Ishikawa (cell line): ENCODE measurements around the gene SLC34A1.

Source experiments
- CEBPB ChIP-seq: IDR thresholded peaks from 2 replicates; pipeline ENCODE4 v1.6.1; 2012
- CREB1 ChIP-seq: IDR thresholded peaks from 2 replicates; pipeline ENCODE4 v1.6.1; 2012; ENCODE audit warnings: low read depth
- EGR1 ChIP-seq: IDR thresholded peaks from 2 replicates; pipeline ENCODE4 v1.6.1; 2012
- EP300 ChIP-seq: IDR thresholded peaks from 2 replicates; pipeline ENCODE4 v1.6.1; 2012; ENCODE audit warnings: borderline replicate concordance
- FOXM1 ChIP-seq: IDR thresholded peaks from 2 replicates; pipeline ENCODE4 v1.6.1; 2012; ENCODE audit warnings: low read depth, borderline replicate concordance
- MAX ChIP-seq: IDR thresholded peaks from 2 replicates; pipeline ENCODE4 v1.6.1; 2012
- NFIC ChIP-seq: IDR thresholded peaks from 2 replicates; pipeline ENCODE4 v1.6.1; 2012
- RAD21 ChIP-seq: IDR thresholded peaks from 2 replicates; pipeline ENCODE4 v1.6.1; 2012; ENCODE audit warnings: low read depth
- REST ChIP-seq: IDR thresholded peaks from 2 replicates; pipeline ENCODE4 v1.6.1; 2012; ENCODE audit warnings: low read depth, mild to moderate bottlenecking
- TAF1 ChIP-seq: IDR thresholded peaks from 2 replicates; pipeline ENCODE4 v1.6.1; 2012; ENCODE audit warnings: low read depth, mild to moderate bottlenecking
- TCF12 ChIP-seq: IDR thresholded peaks from 2 replicates; pipeline ENCODE4 v1.6.1; 2012; ENCODE audit warnings: low read depth
- TEAD4 ChIP-seq: IDR thresholded peaks from 2 replicates; pipeline ENCODE4 v1.6.1; 2012
- YY1 ChIP-seq: IDR thresholded peaks from 2 replicates; pipeline ENCODE4 v1.6.1; 2012; ENCODE audit warnings: low read depth
- ZBTB7A ChIP-seq: IDR thresholded peaks from 2 replicates; pipeline ENCODE4 v1.6.1; 2012; ENCODE audit warnings: low read depth

- TF ChIP-seq ZBTB7A (no peak), YY1 (no peak), EP300 (no peak), CREB1 (no peak), TCF12 (no peak), NFIC (no peak), RAD21 (no peak), REST (no peak), MAX (no peak), FOXM1 (no peak), TEAD4 (no peak), CEBPB (no peak), TAF1 (no peak), EGR1 (no peak)
Observed at GRCh38 chr5:177347699-177348098, 36.5 kb upstream of the SLC34A1 start.
